Osteoblast (primary cell): Measurements from ENCODE around the gene ARHGEF11. TPM values are rescaled to one million over a fixed set of nuclear protein-coding genes. Genes with fewer than 3 reads are reported as not detected.

Source experiments
- DNase-seq: peaks from one replicate; pipeline ENCODE4 v3.0.0; 2011; ENCODE audit warnings: low spot score, mixed read lengths; ENCODE audit not compliant: insufficient read length; ENCODE audit errors: missing footprints
- H2AFZ ChIP-seq: 2 replicates; pipeline ENCODE4 v1.6.0; 2011; ENCODE audit warnings: mild to moderate bottlenecking, low read length
- H3K27ac ChIP-seq: 2 replicates; pipeline ENCODE4 v1.5.1; 2011; ENCODE audit warnings: mild to moderate bottlenecking, low read depth, low read length, moderate library complexity
- H3K27me3 ChIP-seq: 2 replicates; pipeline ENCODE4 v1.6.0; 2012; ENCODE audit warnings: mild to moderate bottlenecking, control low read depth, inconsistent platforms, low read length, moderate library complexity; ENCODE audit not compliant: insufficient read depth
- H3K36me3 ChIP-seq: 2 replicates; pipeline ENCODE4 v1.5.1; 2011; ENCODE audit warnings: mild to moderate bottlenecking, low read length, control low read depth, moderate library complexity; ENCODE audit not compliant: insufficient read depth
- H3K4me1 ChIP-seq: 2 replicates; pipeline ENCODE4 v1.5.1; 2011; ENCODE audit warnings: mild to moderate bottlenecking, low read length, control low read depth, moderate library complexity; ENCODE audit not compliant: insufficient read depth
- H3K4me2 ChIP-seq: 2 replicates; pipeline ENCODE4 v1.6.0; 2011; ENCODE audit warnings: mild to moderate bottlenecking, low read length; ENCODE audit not compliant: insufficient read depth
- H3K4me3 ChIP-seq: fragments of 200-600 bp; sonication (generic); 3 replicates; pipeline ENCODE4 v1.5.1; 2012; ENCODE audit warnings: mild to moderate bottlenecking, low read length, inconsistent platforms; ENCODE audit not compliant: insufficient read depth
- H3K79me2 ChIP-seq: 2 replicates; pipeline ENCODE4 v1.6.0; 2012; ENCODE audit warnings: mild to moderate bottlenecking, low read length, control low read depth, inconsistent platforms; ENCODE audit not compliant: insufficient read depth
- H3K9me3 ChIP-seq: 2 replicates; pipeline ENCODE4 v1.5.1; 2011; ENCODE audit warnings: low read depth, low read length, control low read depth
- H4K20me1 ChIP-seq: 2 replicates; pipeline ENCODE4 v1.6.0; 2012; ENCODE audit warnings: mild to moderate bottlenecking, low read length, control low read depth; ENCODE audit not compliant: insufficient read depth
- CTCF ChIP-seq: IDR thresholded peaks from 2 replicates; pipeline ENCODE4 v1.5.1; 2011; ENCODE audit warnings: mild to moderate bottlenecking, low read depth, low read length, moderate library complexity; ENCODE audit errors: extremely low read depth
- total RNA-seq: library from RNA; depleted of rRNA; stranded (reverse); fragments of >200 nt; gene quantifications from 2 replicates; pipeline ENCODE4 v1.2.3, GENCODE V29; 2012

ARHGEF11 gene
- total RNA-seq, 1 donor = 50.3 TPM

DNA sequence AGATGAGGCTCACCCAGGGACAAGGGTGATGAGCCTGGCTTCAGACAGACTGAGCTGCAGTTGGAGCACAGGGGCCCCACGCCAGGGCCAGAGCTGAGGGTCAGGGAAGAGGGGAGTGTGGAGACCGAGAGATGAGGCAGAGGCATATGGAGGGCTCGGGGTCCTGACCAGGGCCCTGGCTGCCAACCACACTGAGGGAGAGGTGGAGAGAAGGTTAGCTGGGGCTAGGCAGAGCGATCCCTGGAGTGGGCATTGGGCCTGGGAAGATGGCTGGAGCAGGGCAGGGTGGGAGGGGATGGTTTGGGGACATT is 144.0 kb downstream of the ARHGEF11 start:
- Histone ChIP-seq H2AFZ (no peak overlapping the region), H3K4me3 (no peak overlapping the region), H3K4me1 (peaks cover 75% of the 10 kb centered on the region), H3K9me3 (no peaks in the 10 kb centered on the region), H3K27ac (peak overlapping the region; percentile 100), H3K36me3 (peaks cover 22% of the 10 kb centered on the region), H3K27me3 (no peaks in the 10 kb centered on the region), H3K79me2 (peaks cover 93% of the 10 kb centered on the region), H3K4me2 (no peak overlapping the region), H4K20me1 (peaks cover 7% of the 10 kb centered on the region)
- DNase-seq = no peak
- no peak for TF ChIP-seq CTCF

DNA sequence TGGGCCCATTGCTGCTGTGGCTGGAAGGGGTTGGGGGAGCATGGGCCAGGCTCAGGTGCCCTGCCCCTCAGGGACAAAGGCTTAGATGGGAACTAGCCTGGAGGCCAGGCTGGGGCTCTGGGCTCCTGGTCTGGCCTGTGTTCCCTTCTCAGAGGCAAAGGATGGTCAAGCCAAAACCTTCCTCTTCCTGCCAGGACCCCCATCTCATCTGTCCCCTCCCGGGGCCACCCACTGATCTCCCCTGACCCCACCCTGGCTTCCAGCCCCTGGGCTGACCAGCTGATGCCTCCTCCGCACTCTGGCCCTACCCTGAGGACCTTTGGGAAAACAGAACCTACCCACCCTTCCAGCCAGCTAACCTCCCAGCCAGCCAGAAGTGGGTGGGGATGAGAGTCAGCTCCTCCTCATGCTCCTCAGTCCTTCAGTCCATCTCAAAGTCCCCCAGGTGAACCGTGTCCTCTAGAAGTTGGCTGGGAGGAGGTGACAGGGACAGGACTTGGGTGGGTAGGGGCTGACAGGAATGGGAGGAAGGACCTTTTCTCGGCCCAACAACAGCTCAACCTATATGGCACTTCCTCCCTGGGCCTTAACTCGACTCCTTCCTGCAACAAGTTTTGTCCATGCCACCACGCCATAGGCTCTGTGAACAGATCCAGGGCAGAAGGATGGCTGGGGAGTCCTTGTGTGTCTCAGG is 144.5 kb downstream of the ARHGEF11 start:
- Histone ChIP-seq H4K20me1 (peaks cover 7% of the 10 kb centered on the region), H3K27ac (peak overlapping the region; percentile 100), H3K4me3 (no peak overlapping the region), H3K27me3 (no peaks in the 10 kb centered on the region), H3K4me1 (peaks cover 76% of the 10 kb centered on the region), H3K4me2 (no peak overlapping the region), H3K36me3 (peaks cover 17% of the 10 kb centered on the region), H3K9me3 (no peaks in the 10 kb centered on the region), H2AFZ (peak overlapping the region; percentile 22), H3K79me2 (peaks cover 88% of the 10 kb centered on the region)
- no peak for DNase-seq
- TF ChIP-seq CTCF = no peak

DNA sequence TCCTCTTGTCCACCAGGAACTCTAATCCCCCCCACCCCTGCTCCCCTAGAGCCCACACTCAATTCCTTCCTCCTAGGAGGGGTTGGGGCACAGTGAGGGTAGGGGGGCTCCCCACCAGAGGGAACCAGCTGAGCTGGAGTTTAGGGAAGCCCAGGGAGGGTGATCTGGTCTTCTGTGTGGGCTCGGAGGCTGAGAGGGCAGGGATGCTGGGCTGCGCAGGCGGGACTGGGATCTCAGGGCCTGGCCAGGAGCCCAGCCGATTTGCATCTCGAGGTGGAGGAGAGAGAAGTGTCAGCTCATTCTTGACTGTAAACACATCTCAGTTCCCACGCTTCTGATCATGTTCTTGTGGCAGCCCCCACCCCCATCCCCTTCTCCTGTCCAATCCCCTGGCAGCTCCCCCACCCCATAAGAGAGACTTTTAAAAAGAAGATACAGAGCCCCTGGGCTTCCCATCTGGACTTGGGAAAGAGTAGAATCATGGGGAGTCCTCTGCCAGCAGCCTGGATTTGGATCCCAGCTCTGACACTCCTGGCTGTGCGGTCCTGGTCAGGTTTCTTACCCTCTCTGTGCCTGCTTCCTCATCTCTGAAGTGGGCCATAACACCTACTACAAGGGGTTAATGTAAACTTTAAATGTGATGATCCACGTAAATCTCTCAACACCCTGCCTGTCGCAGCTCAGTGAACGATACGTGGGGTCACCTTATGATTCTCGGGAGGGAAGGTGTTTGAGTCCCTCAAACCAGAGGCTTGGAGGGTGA is 145.4 kb downstream of the ARHGEF11 start:
- TF ChIP-seq CTCF = no peak
- peaks cover 8% of the 10 kb centered on the region for H3K36me3 ChIP-seq
- no peak overlapping the region for H3K4me3 ChIP-seq
- H2AFZ ChIP-seq = no peak overlapping the region
- H4K20me1 ChIP-seq = peaks cover 7% of the 10 kb centered on the region
- H3K27me3 ChIP-seq = no peaks in the 10 kb centered on the region
- H3K9me3 ChIP-seq = no peaks in the 10 kb centered on the region
- H3K4me1 ChIP-seq = peaks cover 85% of the 10 kb centered on the region
- peak overlapping the region; percentile 100 for H3K27ac ChIP-seq
- peak; percentile 95 for DNase-seq
- H3K79me2 ChIP-seq = peaks cover 79% of the 10 kb centered on the region
- peak overlapping the region; percentile 38 for H3K4me2 ChIP-seq

- Histone ChIP-seq H3K4me1 (peaks cover 95% of the 10 kb centered on the region), H3K27me3 (no peaks in the 10 kb centered on the region), H2AFZ (no peak overlapping the region), H3K4me2 (peak overlapping the region; percentile 90), H3K36me3 (peaks cover 3% of the 10 kb centered on the region), H3K79me2 (peaks cover 74% of the 10 kb centered on the region), H3K27ac (peak overlapping the region; percentile 100), H4K20me1 (peaks cover 7% of the 10 kb centered on the region), H3K4me3 (no peak overlapping the region), H3K9me3 (no peaks in the 10 kb centered on the region)
- no peak for TF ChIP-seq CTCF
- DNase-seq = no peak
Observed at GRCh38 chr1:156898971-156899664, 146.4 kb downstream of the ARHGEF11 start.
